BLaER1 treated with 17β-estradiol and CSF1 and Interleukin-3, amounts not matched to agents 10 nM and 100 nM (cell line): ENCODE measurements around the gene SRSF4.
"Not testable (repeated sequence)": the region's sequence is repeated elsewhere in the genome, so short reads cannot be mapped to it uniquely, and the experiment has no call there.

Source experiments
- H3K27ac ChIP-seq, 11 experiments: shearing (Covaris generic); formaldehyde crosslinking; 2 replicates each; pipeline ENCODE4 v1.8.1; 2022
- H3K27me3 ChIP-seq, 11 experiments: shearing (Covaris generic); formaldehyde crosslinking; 2 replicates each; pipeline ENCODE4 v1.8.1; 2022
- H3K36me3 ChIP-seq, 11 experiments: shearing (Covaris generic); formaldehyde crosslinking; 2 replicates each; pipeline ENCODE4 v1.8.1; 2022
- H3K4me1 ChIP-seq, 10 experiments: shearing (Covaris generic); formaldehyde crosslinking; 2 replicates each; pipeline ENCODE4 v1.8.1; 2022
- H3K4me2 ChIP-seq, 11 experiments: shearing (Covaris generic); formaldehyde crosslinking; 2 replicates each; pipeline ENCODE4 v1.8.1; 2022
- H3K4me3 ChIP-seq, 10 experiments: shearing (Covaris generic); formaldehyde crosslinking; 2 replicates each; pipeline ENCODE4 v1.8.1; 2022
- H3K9ac ChIP-seq, 11 experiments: shearing (Covaris generic); formaldehyde crosslinking; 2 replicates each; pipeline ENCODE4 v1.8.1; 2022
- H3K9me3 ChIP-seq, 11 experiments: shearing (Covaris generic); formaldehyde crosslinking; replicated peaks in 1 of 11; 2 replicates each; pipeline ENCODE4 v1.8.1; 2022
- H4K20me1 ChIP-seq, 11 experiments: shearing (Covaris generic); formaldehyde crosslinking; 2 replicates each; pipeline ENCODE4 v1.8.1; 2022
- Cebpa-rat ChIP-seq, 11 experiments: shearing (Covaris generic); IDR thresholded peaks; 2 replicates each; pipeline ENCODE4 v1.8.1; 2022

Gene SRSF4

GRCh38 chr1:29162476-29163138 lies 19.1 kb downstream of the SRSF4 start:
- TF ChIP-seq Cebpa-rat (IDR thresholded peaks at IDR 0.05), result no peak
- Histone ChIP-seq H3K9ac (0 out of 22 replicates have a peak overlapping the region, but pooled peaks of 1 of the 11 experiments have one; percentile 34), H3K27me3 (no peaks in the 10 kb centered on the region), H3K4me1 (peaks cover 17 to 45% (median 32%) of the 10 kb centered on the region in 10 experiments), H3K36me3 (peaks cover 80 to 100% (median 98%) of the 10 kb centered on the region in 11 experiments), H3K4me3 (no peak overlapping the region), H3K4me2 (no peak overlapping the region), H3K27ac (no peak overlapping the region), H4K20me1 (peaks cover 86 to 100% (median 99%) of the 10 kb centered on the region in 11 experiments), H3K9me3 (no peaks in the 10 kb centered on the region)

GRCh38 chr1:29162025-29162424 lies 19.7 kb downstream of the SRSF4 start:
- peak overlapping the region in 1 of 11 experiments; percentile 5; a peak in 1 of 22 replicates for H3K9ac ChIP-seq
- H3K27ac ChIP-seq, result no peak overlapping the region
- no peaks in the 10 kb centered on the region for H3K9me3 ChIP-seq
- no peak for TF ChIP-seq Cebpa-rat (IDR thresholded peaks at IDR 0.05)
- H3K4me3 ChIP-seq, result no peak overlapping the region
- peaks cover 84 to 100% (median 99%) of the 10 kb centered on the region in 11 experiments for H4K20me1 ChIP-seq
- peaks cover 12 to 45% (median 26%) of the 10 kb centered on the region in 10 experiments for H3K4me1 ChIP-seq
- H3K4me2 ChIP-seq, result no peak overlapping the region; a peak in 1 of 22 replicates
- H3K27me3 ChIP-seq, result no peaks in the 10 kb centered on the region
- peaks cover 80 to 100% (median 98%) of the 10 kb centered on the region in 11 experiments for H3K36me3 ChIP-seq

DNA sequence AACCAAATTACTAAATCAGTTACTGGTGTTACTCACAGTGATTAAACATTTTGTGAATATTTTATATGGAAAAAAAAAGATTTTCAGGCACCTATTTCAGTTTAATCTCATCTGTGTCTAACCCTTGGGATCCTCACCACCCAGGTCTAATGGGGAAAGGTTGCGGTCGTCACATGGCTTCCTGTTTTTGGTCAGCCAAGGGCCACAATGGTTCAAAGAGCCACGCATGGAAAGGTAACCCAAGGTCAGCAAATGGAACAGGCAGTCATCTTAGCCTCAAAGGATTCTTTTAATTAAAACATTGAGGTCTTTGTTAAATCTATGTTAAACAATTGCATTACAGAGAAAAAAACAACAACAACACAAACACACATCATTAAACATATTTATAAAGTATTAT lies 21.9 kb downstream of the SRSF4 start:
- Histone ChIP-seq H3K4me1 (peaks cover 0 to 38% (median 11%) of the 10 kb centered on the region in 10 experiments; a peak in 16 of 20 replicates), H3K27ac (no peak overlapping the region), H3K4me3 (no peak overlapping the region), H3K27me3 (no peaks in the 10 kb centered on the region), H3K4me2 (peak overlapping the region in 1 of 11 experiments; percentile 30; a peak in 1 of 22 replicates), H3K9me3 (no peaks in the 10 kb centered on the region), H4K20me1 (peaks cover 84 to 100% (median 99%) of the 10 kb centered on the region in 11 experiments), H3K9ac (no peak overlapping the region), H3K36me3 (peaks cover 80 to 100% (median 98%) of the 10 kb centered on the region in 11 experiments)
- no peak for TF ChIP-seq Cebpa-rat (IDR thresholded peaks at IDR 0.05)

DNA sequence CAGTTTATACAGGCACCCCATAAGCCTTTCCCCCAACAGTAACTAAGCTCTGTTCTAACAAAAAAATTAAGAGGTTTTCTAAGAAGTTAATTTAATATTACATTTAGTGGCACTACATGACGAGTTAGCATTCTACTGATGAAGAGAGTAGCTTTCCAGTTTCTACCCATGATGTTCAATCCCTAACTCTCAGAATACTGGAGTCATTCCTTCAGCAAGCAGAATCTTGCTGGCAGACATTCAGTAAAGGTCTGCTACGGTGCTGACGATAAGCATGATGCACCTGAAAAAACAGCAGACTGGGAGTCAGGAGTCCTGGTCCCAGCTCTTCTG lies 24.5 kb downstream of the SRSF4 start:
- Histone ChIP-seq H3K27ac (no peak overlapping the region), H3K4me2 (no peak overlapping the region), H3K9me3 (no peaks in the 10 kb centered on the region), H3K9ac (no peak overlapping the region), H3K27me3 (no peaks in the 10 kb centered on the region), H3K4me1 (peaks cover 0 to 26% (median 5%) of the 10 kb centered on the region in 10 experiments; a peak in 15 of 20 replicates), H3K36me3 (peaks cover 87 to 100% (median 98%) of the 10 kb centered on the region in 11 experiments), H4K20me1 (peaks cover 75 to 100% (median 97%) of the 10 kb centered on the region in 11 experiments), H3K4me3 (no peak overlapping the region)
- no peak for TF ChIP-seq Cebpa-rat (IDR thresholded peaks at IDR 0.05)

GRCh38 chr1:29156543-29157268 lies 25.0 kb downstream of the SRSF4 start:
- H3K4me2 ChIP-seq, result no peak overlapping the region
- H3K4me3 ChIP-seq, result no peak overlapping the region
- H3K4me1 ChIP-seq, result peaks cover 0 to 21% (median 2%) of the 10 kb centered on the region in 10 experiments; a peak in 12 of 20 replicates
- peaks cover 89 to 100% (median 99%) of the 10 kb centered on the region in 11 experiments for H3K36me3 ChIP-seq
- no peak for TF ChIP-seq Cebpa-rat (IDR thresholded peaks at IDR 0.05)
- H3K9me3 ChIP-seq, result no peaks in the 10 kb centered on the region
- H3K27me3 ChIP-seq, result no peaks in the 10 kb centered on the region
- no peak overlapping the region for H3K27ac ChIP-seq
- H4K20me1 ChIP-seq, result peaks cover 75 to 100% (median 97%) of the 10 kb centered on the region in 11 experiments
- H3K9ac ChIP-seq, result no peak overlapping the region

DNA sequence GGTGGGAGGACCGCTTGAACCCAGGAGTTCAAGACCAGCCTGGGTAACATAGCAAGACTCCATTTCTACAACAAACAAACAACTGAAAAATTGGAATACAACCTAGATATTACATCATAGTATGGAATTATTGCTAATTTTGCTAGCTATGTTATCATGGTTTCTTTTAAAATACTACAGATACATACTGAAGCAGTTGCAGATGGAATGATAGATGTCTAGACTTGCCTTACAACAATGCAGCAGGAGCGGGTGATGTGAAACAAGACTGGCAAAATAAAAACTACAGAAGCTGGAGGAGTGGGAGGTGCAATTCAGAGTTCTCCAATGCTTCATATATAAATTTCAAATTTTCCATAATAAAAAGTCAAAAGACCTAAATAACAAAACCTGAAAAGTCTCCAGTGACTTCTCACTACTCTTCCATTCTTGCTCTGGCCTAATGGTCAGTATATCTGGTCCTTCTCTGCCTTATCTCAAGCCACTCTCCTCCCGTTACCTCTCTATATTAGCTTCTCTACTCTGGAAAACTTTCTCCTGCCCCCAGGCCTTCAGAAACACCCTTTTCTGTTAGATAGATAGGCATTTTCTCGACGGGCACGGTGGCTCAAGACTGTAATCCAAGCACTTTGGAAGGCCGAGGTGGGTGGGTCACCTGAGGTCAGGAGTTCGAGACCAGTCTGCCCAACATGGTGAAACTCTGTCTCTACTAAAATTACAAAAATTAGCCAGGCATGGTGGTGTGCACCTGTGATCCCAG lies 29.5 kb downstream of the SRSF4 start:
- no peaks in the 10 kb centered on the region for H3K4me1 ChIP-seq
- TF ChIP-seq Cebpa-rat (IDR thresholded peaks at IDR 0.05), result no peak
- no peaks in the 10 kb centered on the region for H3K9me3 ChIP-seq
- no peak overlapping the region for H3K4me3 ChIP-seq
- no peak overlapping the region for H3K9ac ChIP-seq
- no peak overlapping the region for H3K27ac ChIP-seq
- H3K36me3 ChIP-seq, result peaks cover 100% of the 10 kb centered on the region in 11 experiments
- H3K4me2 ChIP-seq, result no peak overlapping the region
- peaks cover 77 to 100% (median 96%) of the 10 kb centered on the region in 11 experiments; a peak in 20 of 22 replicates for H4K20me1 ChIP-seq
- H3K27me3 ChIP-seq, result no peaks in the 10 kb centered on the region

- not testable (repeated sequence) for H3K27me3 ChIP-seq, H3K4me1 ChIP-seq, H3K4me3 ChIP-seq, H3K27ac ChIP-seq, H3K9me3 ChIP-seq, H3K9ac ChIP-seq, H3K4me2 ChIP-seq
- peaks cover 71 to 100% (median 94%) of the 10 kb centered on the region in 11 experiments; a peak in 21 of 22 replicates for H4K20me1 ChIP-seq
- peaks cover 100% of the 10 kb centered on the region in 11 experiments for H3K36me3 ChIP-seq
Observed at GRCh38 chr1:29150346-29150745, 31.4 kb downstream of the SRSF4 start.

- Histone ChIP-seq H3K4me2 (no peak overlapping the region), H3K4me3 (no peak overlapping the region), H3K36me3 (peaks cover 90 to 98% (median 93%) of the 10 kb centered on the region in 11 experiments), H4K20me1 (peaks cover 56 to 95% (median 87%) of the 10 kb centered on the region in 11 experiments; a peak in 21 of 22 replicates), H3K27me3 (no peaks in the 10 kb centered on the region), H3K9ac (no peak overlapping the region), H3K9me3 (no peaks in the 10 kb centered on the region), H3K27ac (no peak overlapping the region), H3K4me1 (no peaks in the 10 kb centered on the region)
- TF ChIP-seq Cebpa-rat (IDR thresholded peaks at IDR 0.05), result no peak
Observed at GRCh38 chr1:29148656-29149491, 32.8 kb downstream of the SRSF4 start.
